ENCODE results near the gene LARP1B.
A peak's percentile ranks its signal among the peaks of the same experiment; 100 is the strongest.
"Not testable (repeated sequence)": the region's sequence is repeated elsewhere in the genome, so short reads cannot be mapped to it uniquely, and the experiment has no call there.

Gene LARP1B

DNA sequence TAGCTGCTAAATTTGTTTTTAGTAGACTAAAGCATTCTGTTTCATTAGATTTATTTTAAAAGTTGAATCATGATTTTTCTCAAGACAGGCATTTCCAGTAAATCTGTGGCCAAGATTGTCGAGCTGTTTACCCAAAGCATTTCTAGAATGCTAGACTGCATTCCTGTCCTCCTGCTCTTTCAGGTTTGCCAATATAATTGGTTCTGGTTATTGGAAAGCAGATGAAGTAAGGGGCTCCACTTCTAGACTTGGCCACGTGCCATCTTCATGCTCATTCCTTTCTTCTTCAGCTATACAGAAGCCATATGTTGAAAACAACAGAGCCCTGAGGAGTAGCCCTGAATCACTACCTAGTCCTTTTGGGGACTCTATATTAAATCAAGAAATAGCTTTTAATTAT lies 164.0 kb downstream of the LARP1B start:
- DNase-seq (ENCODE audit: low read depth) = no peak

DNA sequence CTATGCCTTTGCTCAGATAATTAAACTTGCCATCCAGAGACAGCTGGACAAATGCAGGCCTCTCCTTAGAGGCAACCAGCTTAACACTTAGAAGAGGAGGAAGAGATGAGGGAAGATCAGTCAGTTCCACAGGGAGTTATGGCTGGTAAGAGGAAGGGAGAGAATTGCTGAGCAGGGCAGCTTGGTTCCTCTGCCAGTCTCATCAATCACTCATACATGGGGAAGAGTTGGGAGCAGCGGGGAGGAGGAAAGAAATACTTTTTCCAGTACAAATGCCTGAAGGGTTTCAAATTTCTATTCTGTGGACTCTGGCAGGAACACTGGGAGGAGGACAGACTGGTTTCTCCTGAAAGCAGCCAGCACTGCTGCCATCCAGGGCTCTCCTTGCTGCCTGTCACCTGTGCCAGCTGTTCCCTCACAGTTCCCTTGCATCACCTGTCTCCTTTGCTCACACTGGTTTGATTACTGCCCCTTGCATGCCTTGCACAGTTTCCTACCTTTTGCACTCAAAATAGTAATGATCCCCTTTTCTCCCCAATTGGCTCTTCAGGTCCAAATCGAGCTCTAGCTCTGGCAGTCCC lies 167.0 kb downstream of the LARP1B start:
- no peak for DNase-seq (ENCODE audit: low read depth)

DNA sequence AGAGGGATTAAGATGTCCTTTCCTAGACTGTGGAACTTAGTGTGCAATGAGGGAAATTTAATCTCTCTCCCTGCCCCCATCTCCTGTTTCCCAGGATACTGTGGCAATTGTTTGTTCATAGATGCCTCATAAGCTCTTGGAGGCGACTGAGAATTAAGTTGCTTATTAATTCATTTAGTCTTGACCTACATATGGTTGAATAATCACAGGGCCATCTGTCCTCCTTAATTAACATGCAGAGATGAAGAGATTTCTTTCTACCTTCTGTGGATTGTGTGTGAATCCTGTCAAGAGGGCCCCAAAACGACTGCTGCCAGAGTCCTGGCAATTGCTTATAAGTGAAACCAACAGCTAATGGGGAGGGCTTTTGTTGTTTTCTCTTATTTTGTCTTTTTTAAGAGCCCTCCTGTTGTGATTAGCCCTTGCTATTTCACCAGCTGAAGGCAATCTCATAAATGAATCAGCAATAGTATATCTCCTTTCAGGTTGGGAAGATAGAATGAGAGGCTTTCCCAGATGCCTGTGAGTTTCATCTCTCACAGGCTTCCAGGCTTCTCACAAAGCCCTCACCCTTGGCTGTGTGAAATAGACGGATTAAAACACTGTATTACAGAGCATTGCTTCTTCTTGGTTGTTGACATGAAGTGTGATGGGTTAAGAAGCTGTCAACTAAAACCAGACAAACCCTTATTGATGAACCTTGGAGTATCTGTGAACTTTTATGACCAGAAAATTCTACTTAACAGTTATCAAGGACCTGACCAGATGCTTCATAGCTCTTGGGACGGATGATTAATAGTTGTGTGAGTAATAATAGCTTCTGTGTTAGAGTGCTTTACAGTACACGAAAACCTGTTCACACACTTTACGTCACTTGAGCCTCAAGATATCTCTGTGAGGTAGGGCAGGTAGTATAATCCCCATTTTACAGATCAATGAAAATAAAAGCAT lies 168.0 kb downstream of the LARP1B start:
- DNase-seq (ENCODE audit: low read depth) = peak; percentile 44

DNA sequence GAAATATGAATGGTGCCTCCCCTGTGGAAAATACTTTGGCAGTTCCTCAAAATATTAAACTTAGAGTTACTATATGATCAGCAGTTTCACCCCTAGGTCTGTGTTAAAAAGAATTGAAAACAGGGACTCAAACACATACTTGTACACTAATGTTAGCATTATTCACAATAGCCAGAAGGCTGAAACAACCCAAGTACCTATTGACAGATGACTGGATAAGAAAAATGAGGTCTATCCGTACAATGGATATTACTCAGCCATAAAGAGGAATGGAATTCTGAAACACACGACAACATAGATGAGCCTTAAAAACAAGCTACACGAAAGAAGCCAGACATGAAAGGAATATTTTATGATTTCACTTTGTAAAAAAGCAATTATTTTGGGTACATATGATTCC lies 171.6 kb downstream of the LARP1B start:
- no peak for DNase-seq (ENCODE audit: low read depth)

DNA sequence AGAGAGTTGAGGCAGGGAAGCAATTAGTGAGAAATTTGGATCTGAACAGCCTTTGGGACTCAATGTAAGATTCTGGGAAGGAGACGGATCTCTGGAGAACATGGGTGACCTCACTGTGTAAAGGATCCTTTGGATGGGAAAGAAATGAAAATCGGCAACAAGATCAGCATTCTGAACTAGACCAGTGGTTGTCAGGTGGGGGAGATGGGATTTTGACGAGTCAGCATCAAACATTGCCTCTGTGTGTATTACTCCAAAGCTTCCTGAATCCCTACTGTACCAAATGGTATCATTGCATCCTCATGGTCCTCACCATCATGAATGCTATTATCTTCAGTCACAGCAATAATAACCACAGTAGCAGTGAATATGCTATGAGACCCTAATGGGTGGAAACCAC lies 173.7 kb downstream of the LARP1B start:
- no peak for DNase-seq (ENCODE audit: low read depth)

DNA sequence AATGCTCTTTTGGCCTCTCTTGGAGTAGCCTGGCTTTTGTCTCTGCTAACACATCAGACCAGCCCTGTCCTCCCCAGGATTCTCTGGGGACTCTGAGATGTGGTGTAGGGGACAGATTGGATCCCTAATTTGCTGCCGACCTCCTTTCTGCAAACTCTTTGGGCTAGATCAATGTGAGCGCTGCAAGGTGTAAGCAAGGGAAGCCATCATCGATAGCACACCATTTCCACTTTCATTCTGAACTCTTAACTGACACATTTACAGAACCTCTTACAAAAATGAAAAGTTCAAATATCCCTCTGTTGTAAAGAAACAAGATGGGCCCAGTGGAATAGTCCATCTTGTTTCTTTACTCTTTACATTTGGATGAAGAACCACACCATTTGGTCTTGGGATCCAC lies 179.9 kb downstream of the LARP1B start:
- no peak for DNase-seq (ENCODE audit: low read depth)

DNA sequence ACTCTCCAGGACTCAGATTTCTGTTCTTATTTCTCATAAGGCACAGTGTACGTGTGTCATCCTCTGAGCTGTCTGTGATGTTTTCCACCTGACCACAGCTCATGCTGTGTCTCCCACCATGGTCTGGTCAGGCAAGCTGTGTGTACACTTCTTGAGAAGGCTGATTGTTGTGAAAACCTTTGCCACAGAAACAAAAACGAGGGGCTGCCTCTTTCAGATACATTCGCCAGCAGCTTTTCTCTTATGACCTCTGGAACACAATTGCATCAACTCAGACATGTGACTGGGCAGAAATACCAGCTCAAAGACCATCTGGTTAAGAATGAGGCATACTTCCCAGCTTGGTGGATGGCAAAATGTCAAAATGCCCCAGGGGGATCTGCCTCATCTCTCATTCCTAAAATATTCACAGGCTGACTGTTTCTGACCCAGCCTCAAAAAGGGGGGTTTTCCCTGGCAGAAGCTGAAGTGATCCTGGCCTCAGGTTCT lies 180.4 kb downstream of the LARP1B start:
- peak; percentile 97 for DNase-seq (ENCODE audit: low read depth)

DNA sequence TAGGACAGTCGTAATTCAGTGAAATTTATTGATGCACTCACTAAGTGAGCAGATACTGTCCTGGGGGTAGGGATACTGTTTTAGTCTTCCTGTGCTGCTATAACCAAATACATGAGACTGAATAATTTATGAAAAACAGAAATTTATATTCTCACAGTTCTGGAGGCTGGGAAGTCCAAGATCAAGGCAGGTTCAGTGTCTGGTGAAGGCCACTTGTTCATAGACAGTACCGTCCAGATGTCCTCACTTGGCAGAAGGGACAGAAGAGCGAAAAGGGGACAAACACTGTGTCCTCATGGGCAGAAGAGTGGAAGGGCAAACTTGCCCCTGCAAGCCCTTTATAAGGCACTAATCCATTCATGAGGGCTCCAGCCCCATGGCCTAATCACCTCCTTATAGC lies 180.9 kb downstream of the LARP1B start:
- DNase-seq (ENCODE audit: low read depth) = no peak

DNA sequence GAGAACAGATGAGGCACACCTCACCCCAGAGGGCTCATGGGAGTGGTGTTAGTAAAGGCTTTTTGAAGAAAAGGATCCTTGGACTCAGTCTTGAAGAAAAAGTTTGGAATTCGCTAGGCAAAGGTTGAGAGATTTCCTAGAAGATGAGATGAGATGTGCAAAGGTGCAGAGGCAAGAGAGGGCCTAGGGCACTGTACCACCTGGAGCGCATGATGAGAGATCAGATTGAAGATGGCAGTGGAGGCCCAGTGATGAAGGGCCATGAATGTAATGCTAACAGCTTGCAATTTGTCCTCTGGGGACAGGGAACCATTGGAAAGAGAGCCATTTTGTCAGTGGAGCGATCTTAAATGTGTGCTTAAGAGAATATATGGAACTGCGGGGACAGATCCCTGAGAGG lies 181.5 kb downstream of the LARP1B start:
- no peak for DNase-seq (ENCODE audit: low read depth)

DNA sequence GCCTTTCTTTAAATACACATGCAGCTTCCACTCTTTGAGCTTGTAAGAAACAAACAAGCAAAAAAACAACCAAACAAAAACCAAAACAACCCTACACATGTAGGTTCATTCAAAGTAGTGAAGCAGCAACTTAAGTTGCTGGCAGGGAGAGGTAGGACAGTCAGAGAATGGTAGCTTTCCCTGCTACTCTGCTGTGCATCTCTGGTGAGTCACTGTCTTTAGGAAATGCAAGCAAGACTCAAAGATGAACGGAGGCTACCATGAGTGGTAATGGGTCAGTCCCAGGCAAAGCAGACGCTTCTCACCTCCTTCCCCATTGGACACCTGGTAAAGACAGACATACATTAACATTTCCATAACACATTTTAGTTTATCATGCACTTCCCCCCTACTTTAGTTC lies 183.3 kb downstream of the LARP1B start:
- DNase-seq (ENCODE audit: low read depth) = no peak

DNA sequence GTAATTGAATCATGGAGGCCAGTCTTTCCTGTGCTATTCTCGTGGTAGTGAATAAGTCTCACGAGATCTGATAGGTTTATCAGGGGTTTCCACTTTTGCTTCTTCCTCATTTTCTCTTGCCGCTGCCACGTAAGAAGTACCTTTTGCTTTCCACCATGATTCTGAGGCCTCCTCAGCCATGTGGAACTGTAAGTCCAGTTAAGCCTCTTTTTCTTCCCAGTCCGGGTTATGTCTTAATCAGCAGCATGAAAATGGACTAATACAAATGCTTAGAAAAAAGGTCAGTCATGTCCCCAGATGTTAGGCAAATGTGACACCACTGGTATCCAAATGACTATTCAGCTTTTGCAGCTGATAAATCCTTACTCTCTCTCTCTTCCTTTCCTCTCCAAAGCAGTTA lies 184.3 kb downstream of the LARP1B start:
- DNase-seq (ENCODE audit: low read depth) = not testable (repeated sequence)

DNA sequence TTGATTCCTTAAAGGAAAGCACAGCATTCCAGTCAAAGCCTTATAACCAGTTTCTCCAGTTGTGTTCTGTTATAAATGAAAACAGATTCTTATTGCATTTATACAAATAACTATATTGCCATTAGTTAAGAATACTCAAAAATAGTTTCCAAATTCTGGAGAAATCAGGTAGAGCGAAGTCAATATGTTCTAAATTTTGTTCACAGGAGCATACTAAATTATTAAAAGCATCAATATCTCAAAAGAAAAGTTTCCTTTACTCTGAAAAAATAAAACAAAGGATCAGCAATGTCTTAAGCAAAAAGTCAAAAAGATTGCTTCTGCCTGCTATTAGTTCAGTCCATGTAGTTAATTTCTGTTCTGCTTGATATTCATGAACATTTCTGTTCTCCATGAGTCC lies 186.8 kb downstream of the LARP1B start:
- DNase-seq (ENCODE audit: low read depth) = no peak

DNA sequence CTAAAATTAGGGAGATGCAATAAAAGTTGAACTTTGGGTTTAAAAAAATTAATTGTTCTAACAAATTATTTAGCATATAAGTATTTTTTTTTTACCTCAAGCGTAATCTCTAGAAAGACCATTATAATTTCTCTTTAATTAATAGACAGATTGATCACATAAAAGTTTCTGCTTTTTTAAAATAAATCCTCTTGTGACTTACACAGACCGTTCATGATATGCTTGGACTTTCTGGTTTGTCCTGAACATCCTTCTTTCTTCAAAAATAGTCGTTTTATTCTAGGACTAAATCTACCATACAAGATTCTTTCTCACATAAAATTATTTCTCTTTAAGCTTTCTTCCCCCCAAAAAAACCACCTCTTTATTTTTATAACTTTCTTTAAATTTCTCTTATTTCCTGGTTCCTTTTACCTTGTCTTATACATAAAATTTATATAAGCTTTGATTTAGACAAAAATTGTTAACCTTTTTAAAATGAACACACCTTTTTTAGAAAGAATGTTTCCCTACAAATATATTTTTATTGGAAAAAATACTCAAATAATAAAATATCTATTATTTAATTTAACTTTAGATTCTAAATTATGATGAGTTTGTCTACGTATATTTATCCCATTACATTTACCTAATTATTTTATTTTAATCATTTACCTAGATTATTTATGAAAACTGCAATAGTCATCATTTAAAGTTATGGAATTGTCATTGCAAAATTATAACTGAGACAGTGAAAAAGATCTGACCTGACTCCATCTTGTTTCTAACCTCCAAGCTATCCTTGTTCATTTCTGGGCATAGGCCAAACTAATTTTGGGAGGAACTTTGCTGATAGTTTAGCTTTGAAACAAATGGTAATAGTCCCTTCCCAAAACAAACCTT lies 188.9 kb downstream of the LARP1B start:
- no peak for DNase-seq (ENCODE audit: low read depth)

DNA sequence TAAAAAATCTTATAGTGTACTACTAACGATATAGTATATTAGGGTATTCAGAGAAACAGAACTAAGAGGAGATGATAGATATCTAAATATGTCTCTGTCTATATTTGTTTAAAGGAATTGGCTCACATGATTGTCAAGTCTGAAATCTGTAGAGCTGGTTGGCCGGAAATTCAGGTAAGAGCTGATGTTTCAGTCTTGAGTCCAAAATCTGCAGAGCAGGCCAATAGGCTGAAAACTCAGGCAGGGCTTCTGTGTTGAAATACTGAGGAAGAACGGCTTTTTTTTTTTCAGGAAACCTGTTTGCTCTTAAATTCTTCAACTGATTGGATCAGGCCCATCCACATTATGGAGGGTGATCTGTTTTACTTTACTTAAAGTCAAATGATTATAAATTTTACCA lies 194.8 kb downstream of the LARP1B start:
- no peak for DNase-seq (ENCODE audit: low read depth)

DNA sequence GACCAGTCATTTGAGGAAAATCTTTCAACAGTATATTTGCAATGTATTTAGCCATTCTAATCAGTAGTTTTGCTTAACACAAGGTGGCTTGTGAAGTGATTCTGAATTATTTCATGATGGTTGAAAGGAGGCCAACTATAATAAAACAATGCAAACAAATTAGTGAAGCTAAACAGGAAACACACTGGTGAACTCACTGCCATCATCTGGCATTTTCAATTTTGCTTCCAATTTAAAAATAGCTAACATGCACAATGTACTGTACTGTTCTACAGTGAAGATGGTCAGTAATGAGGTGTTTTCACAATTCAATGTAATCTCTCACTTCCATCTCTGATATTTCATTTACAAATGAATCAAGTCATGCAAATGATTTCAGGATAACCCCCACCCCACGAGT lies 195.4 kb downstream of the LARP1B start:
- DNase-seq (ENCODE audit: low read depth) = no peak

DNA sequence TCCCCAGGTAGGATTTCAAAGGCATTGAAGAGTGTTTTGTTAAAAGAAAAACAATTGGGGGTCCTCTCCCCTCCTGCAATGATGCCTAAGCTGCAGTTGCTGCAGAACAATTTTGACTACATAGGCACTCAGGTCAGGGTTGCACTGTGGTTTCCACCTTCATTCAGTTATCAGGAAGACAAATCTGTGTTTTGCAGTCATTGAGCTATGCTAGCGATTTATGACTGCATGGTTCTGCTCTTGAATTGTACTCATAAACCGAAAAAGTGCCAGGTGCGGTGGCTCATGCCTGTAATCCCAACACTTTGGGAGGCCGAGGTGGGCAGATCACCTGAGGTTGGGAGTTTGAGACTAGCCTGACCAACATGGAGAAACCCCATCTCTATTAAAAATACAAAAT lies 197.1 kb downstream of the LARP1B start:
- not testable (repeated sequence) for DNase-seq (ENCODE audit: low read depth)

DNA sequence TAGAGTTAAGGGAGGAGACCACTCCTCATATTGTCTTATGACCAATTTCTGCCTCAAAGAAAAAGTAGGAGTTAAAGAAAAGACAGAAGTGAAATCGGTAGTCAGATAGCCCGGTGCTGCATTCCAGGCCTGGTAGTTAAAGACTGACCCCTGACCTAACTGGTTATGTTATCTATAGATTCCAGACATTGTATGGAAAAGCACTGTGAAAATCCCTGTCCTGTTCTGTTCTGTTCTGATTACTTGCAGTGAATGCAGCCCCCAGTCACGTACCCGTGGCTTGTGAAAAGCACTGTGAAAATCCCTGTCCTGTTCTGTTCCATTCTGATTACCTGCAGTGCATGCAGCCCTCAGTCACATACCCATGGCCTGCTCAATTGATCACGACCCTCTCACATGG lies 198.8 kb downstream of the LARP1B start:
- not testable (repeated sequence) for DNase-seq (ENCODE audit: low read depth)
